Lower lobe of right lung (tissue), 2 donors: ENCODE results near the gene ENO1. TPM values are rescaled to one million over a fixed set of nuclear protein-coding genes. Genes with fewer than 3 reads are reported as not detected.

Source experiments
- ATAC-seq, 2 donors: fragments of 200-7000 bp; cut with Tn5 transposase; one replicate each; pipeline ENCODE4 v1.9.1; 2020 to 2022; ENCODE audit warnings: mild to moderate bottlenecking in 2 of 2, moderate library complexity in 2 of 2
- DNase-seq: peaks from one replicate; pipeline ENCODE4 v3.0.0-alpha.2; 2020
- H3K27ac ChIP-seq: fragments of 200-600 bp; one replicate; pipeline ENCODE4 v1.8.0; 2022
- H3K27me3 ChIP-seq: fragments of 200-600 bp; one replicate; pipeline ENCODE4 v1.8.0; 2022; ENCODE audit warnings: low read depth
- H3K36me3 ChIP-seq: fragments of 200-600 bp; one replicate; pipeline ENCODE4 v1.8.0; 2022; ENCODE audit warnings: mild to moderate bottlenecking
- H3K4me1 ChIP-seq: fragments of 200-600 bp; one replicate; pipeline ENCODE4 v1.8.0; 2022
- H3K4me3 ChIP-seq: fragments of 200-600 bp; one replicate; pipeline ENCODE4 v1.8.0; 2022; ENCODE audit warnings: mild to moderate bottlenecking
- H3K9me3 ChIP-seq: fragments of 200-600 bp; one replicate; pipeline ENCODE4 v1.8.0; 2022
- intact Hi-C: fragments of 100-400 bp; cut with DNase I; formaldehyde crosslinking; loops from one replicate; pipeline ENCODE4 v1.11.0; 2022
- total RNA-seq: library from RNA; stranded (reverse); fragmentation: NEBNext Ultra II Directional; extraction: Animal tissue kit (Norgen Biotek cat#: 25700); gene quantifications from one replicate; pipeline ENCODE4 v1.2.1, GENCODE V29; 2021
- TF ChIP-seq, protein P1 (sequence below): fragments of 200-600 bp; IDR thresholded peaks from one replicate; pipeline ENCODE4 v1.8.0; 2022; ENCODE audit warnings: antibody characterized with exemption, mild to moderate bottlenecking
- donor health status: DM: no; HTN: yes; CAD: no; lungs with severe emphysema.

The ENO1 gene
- total RNA-seq, 1 donor from 2014 or later = 580 TPM

DNA sequence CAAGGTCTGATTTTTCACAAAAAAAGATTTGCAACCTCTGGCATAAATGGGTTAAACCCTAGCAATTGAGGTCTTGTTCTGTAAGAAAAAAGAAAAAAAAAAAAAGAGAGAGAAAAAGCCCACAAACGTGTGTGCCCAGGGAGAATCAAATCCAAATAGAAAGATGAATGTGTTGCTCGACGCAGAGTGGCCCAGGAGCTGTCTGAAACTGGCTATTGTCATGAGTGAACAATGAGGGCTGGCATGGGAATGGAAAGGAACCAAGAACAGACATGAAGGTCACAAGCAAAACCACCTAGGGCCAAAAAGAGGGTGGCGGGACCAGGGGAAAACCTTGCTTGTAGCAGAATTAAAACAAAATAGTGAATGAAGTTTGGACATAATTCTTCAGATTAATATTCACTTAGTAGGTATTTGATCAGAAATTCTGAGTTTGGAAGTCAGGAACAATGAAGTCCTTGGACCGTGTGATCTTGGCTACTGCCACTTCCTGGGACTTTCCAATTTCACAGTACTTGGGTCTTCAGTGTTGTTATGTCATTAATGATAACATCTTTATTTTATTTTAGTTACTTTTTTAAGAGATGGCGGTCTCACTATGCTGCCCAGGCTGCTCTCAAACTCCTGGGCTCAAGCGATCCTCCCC lies 3.1 kb downstream of the ENO1 start:
- peaks cover 56% of the 10 kb centered on the region for H3K36me3 ChIP-seq
- no peak for ATAC-seq
- DNase-seq = no peak
- H3K4me1 ChIP-seq = peaks cover 79% of the 10 kb centered on the region
- peak overlapping the region; percentile 97 for H3K4me3 ChIP-seq
- H3K27me3 ChIP-seq = no peaks in the 10 kb centered on the region
- intact Hi-C loops = no loop called here
- TF ChIP-seq, protein P1, sequence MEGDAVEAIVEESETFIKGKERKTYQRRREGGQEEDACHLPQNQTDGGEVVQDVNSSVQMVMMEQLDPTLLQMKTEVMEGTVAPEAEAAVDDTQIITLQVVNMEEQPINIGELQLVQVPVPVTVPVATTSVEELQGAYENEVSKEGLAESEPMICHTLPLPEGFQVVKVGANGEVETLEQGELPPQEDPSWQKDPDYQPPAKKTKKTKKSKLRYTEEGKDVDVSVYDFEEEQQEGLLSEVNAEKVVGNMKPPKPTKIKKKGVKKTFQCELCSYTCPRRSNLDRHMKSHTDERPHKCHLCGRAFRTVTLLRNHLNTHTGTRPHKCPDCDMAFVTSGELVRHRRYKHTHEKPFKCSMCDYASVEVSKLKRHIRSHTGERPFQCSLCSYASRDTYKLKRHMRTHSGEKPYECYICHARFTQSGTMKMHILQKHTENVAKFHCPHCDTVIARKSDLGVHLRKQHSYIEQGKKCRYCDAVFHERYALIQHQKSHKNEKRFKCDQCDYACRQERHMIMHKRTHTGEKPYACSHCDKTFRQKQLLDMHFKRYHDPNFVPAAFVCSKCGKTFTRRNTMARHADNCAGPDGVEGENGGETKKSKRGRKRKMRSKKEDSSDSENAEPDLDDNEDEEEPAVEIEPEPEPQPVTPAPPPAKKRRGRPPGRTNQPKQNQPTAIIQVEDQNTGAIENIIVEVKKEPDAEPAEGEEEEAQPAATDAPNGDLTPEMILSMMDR = no peak
- no peaks in the 10 kb centered on the region for H3K9me3 ChIP-seq
- H3K27ac ChIP-seq = peak overlapping the region; percentile 99

DNA sequence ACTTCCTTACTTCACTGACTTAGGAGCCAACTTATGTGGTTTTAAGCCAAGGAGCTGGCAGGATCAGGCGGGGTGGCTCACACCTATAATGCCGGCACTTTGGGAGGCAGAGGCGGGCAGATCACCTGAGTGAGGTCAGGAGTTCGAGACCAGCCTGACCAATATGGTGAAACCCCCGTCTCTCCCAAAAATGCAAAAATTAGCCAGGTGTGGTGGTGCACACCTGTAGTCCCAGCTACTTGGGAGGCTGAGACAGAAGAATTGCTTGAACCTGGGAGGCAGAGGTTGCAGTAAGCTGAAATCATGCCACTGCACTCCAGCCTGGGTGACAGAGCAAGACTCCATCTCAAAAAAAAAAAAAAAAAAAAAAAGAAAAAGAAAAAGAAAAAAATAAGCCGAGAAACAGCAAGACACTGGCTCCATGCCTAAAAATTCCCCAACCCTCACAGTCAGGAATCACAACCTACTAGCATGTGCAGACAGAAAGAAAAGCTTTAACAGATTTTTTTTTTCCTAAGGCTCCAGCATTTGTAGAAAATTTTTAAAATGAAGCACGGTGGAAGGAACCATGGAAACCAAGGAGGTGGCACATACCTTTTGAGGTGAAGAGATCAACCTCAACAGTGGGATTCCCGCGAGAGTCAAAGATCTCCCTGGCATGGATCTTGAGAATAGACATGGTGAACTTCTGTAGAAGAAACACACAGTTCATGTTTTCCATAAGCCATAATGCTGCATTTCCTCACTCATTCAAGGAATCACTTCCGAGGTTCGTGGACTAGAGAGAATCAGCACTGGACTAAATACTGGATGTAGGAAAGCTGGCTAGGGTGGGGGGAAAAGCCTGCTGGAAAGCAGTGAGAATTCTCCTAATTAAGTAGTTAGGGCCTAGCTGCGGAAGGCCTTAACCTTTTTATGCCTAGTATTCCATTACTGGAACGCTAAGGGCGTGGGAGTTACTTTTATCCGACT lies 4.0 kb downstream of the ENO1 start:
- no peak for DNase-seq
- Histone ChIP-seq H3K4me1 (peaks cover 73% of the 10 kb centered on the region), H3K27ac (peak overlapping the region; percentile 99), H3K9me3 (no peaks in the 10 kb centered on the region), H3K27me3 (no peaks in the 10 kb centered on the region), H3K36me3 (peaks cover 64% of the 10 kb centered on the region), H3K4me3 (no peak overlapping the region)
- intact Hi-C loops = no loop called here
- TF ChIP-seq, protein P1 = no peak
- no peak for ATAC-seq

DNA sequence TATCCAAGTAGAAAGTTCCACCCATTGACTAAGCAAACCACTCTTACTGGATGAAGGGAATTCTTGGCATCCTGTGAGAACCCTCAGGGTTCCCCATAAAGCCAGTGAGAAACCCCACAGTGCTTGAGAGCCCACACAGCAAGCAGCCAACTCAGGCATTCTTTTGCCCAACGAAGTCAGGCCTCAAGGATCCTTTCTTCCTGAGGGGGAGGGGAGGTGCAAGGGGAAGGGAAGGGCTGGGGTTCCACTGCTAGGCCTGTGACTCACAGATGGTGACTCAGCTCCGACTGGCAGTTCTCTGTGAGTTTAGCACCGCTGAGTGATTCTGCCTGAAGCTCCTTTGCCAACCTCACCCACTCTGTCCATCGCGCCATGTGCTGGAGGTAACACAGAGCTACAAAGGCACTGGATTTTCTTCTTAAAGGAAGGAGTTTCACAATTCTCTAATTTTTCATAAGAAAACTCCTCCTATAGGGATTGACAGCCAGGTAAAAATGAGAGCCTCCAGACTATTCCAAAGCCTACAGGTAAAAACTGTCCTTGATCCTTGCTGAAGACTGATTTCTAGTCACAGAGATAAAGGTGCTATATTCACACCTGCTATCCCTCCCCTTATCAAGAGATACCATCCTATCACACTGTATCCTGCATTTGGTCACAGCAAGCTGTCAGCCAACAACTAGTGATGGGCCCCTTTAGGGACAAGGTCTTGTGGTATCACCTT lies 4.8 kb downstream of the ENO1 start:
- peak overlapping the region; percentile 99 for H3K27ac ChIP-seq
- H3K9me3 ChIP-seq = no peaks in the 10 kb centered on the region
- H3K4me3 ChIP-seq = peak overlapping the region; percentile 4
- H3K36me3 ChIP-seq = peaks cover 72% of the 10 kb centered on the region
- H3K27me3 ChIP-seq = no peaks in the 10 kb centered on the region
- TF ChIP-seq, protein P1 = no peak
- ATAC-seq (peak; percentile 76 to 81), DNase-seq (peak; percentile 86)
- intact Hi-C loops = no loop called here
- peaks cover 70% of the 10 kb centered on the region for H3K4me1 ChIP-seq

DNA sequence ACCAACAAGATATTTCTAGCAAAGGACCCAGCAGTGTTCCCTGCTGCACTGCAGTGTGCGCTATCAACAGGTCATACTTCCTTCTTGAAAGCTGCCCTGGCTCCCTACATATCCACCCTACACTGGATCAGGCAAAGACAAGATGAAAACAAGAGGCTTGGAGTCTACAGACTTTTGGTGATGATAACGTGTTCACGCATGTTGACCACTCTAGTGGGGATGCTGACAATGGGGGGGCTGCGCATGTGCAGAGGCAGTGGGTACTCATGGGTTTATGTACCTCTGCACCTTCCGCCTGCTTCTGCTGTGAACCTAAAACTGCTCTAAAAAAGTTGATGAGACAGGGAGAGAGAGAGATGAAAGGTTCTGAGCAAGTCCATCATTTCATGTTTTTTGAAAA lies 5.5 kb downstream of the ENO1 start:
- TF ChIP-seq, protein P1 = no peak
- no peaks in the 10 kb centered on the region for H3K9me3 ChIP-seq
- H3K4me3 ChIP-seq = no peak overlapping the region
- ATAC-seq = no peak
- H3K27me3 ChIP-seq = no peaks in the 10 kb centered on the region
- H3K36me3 ChIP-seq = peaks cover 79% of the 10 kb centered on the region
- peak overlapping the region; percentile 99 for H3K27ac ChIP-seq
- peaks cover 70% of the 10 kb centered on the region for H3K4me1 ChIP-seq
- DNase-seq = no peak
- intact Hi-C loops = no loop called here

DNA sequence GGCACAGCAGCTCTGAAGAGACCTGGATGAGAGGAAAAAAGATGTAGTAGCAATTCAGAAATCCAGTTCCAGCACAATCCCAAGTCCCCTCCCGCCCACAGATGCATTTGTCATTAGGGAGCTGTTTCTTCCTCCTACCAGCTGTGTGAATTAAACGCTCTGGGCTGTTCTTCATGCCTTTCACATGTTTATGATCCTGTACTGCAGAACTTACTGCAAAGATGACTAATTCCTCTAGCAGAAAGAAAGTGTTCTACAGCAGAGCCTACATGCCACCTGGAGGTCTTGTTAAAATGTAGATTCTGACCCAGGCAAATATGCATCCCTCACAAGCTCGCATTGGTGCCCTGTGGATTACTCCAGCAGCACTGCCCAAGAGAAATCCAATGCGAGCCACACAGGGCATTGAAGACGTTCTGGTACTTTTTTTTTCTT lies 6.5 kb downstream of the ENO1 start:
- H3K9me3 ChIP-seq = no peaks in the 10 kb centered on the region
- DNase-seq (no peak), ATAC-seq (no peak)
- H3K36me3 ChIP-seq = peaks cover 89% of the 10 kb centered on the region
- intact Hi-C loops = no loop called here
- H3K27me3 ChIP-seq = no peaks in the 10 kb centered on the region
- TF ChIP-seq, protein P1 = no peak
- H3K4me3 ChIP-seq = no peak overlapping the region
- H3K27ac ChIP-seq = peak overlapping the region; percentile 2
- peaks cover 65% of the 10 kb centered on the region for H3K4me1 ChIP-seq
